SKM-1 treated with dmso at 0.1 percent for 144 hours (cell line): ENCODE results near the gene FARSB.
"Not testable (repeated sequence)": the region's sequence is repeated elsewhere in the genome, so short reads cannot be mapped to it uniquely, and the experiment has no call there.

Source experiments
- DNase-seq: peaks from one replicate; lab custom pipeline; 2025; ENCODE audit not compliant: unreplicated experiment; lab: John Stamatoyannopoulos, UW

FARSB gene

GRCh38 chr2:222609381-222609780 lies 46.5 kb downstream of the FARSB start:
- DNase-seq = no peak

GRCh38 chr2:222608081-222608480 lies 47.8 kb downstream of the FARSB start:
- DNase-seq = no peak

GRCh38 chr2:222606306-222606705 lies 49.6 kb downstream of the FARSB start:
- DNase-seq = no peak

DNA sequence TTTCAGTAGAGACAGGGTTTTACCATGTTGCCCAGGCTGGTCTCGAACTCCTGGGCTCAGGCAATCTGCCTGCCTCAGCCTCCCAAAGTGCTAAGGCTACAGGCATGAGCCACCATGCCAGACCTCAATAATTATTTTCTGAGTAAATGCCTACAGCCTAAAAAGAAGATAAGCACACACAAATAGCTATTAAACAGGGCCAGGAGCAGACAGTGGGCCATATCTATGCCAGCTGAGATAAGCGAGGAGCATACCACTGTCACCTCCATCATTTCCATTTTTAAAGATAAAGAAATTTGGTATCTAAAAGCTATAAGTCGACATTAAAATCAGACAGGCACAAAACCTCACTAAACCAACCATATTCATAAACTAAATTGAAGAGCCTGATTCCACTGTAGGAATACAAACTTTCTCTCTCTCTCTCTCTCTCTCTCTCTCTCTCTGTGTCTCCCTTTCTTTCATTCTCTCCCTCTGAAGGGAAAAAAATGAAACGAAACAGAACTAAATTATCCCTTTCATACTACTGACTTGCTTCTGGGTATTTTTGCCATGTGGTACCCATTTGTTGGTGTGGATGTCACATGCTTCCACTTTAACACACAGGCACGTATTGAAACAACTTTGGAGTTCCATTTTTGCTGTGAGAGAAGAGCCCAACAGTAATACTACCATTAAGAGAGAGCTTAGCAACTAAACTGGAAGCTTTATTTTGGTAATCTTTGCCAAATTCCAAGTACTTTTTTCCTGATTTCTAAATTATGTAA lies 51.0 kb downstream of the FARSB start:
- no peak for DNase-seq

- DNase-seq = no peak
These were observed 52.4 kb downstream of the FARSB start for GRCh38 chr2:222603501-222603900.

DNA sequence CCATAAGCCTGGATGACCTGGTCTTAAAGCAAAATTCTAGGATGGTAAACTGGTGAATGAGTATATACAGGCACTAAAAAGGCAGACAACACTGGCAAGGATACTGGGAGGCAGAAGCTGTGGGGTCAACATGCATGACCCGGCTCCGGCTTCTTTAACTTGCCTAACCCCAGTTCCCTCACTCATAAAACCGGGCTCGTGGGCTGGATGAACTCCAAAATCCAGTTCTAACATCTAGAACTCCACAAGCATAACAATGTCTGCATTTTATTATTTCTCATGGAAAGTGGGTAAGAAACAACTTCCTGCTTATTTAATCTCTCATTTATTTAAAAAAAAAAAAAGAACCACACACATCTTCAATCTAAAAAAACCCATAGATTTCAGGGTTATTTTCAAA lies 57.3 kb downstream of the FARSB start:
- DNase-seq = no peak

DNA sequence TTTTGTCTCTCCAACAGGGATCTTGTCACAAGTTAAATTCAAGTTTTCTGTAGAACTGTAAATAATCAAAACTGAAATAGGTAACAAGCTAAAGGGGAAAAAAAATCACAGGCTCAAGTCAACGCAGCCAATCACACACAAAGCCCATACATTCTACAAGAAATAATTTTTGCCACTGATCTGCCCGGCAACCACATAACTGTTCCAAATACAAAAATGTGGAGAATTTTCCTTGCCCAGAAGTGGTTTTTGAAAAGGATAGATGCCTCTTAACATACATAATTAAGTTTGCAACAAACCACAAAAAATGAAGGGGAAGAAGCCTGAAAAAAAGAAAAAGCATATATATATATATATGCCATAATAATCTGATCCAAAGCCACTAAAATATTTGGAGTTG lies 60.3 kb downstream of the FARSB start:
- no peak for DNase-seq

DNA sequence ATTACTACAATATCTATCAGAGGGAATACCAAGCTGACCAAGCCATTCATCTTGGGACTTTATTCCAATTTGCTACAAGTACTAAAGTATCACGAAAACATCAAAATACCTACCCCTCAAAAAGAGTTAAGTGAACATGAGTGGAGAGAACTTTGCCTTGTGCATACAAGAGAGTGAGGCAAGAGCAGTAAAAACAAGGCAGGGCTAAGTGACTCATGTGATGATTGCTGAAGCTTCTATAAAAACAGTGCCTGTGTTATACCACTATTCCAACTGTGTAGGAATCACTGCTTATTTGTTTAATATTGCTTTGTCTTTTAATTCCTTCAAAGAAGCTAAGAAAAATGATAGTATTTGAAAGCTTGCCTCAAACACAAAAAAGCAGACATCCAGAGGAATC lies 61.2 kb downstream of the FARSB start:
- DNase-seq = no peak

DNA sequence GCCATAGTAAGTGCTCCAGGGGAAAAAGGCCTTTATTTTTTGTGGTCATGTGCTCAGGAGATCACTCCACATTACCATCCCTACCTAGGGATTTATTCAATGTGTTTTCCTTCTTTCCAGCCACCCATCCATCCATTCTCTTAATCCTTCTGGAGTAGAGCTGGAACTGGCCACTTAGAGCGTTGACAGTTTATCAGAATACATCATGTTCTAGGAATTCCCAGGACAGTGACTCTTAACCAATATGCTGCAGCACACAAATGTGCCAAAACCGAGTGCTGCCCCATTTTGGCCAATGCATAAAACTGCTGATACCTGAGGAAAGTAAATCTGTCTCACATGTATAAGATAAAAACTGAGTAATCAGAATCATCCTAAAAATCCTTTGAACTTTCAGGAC lies 63.7 kb downstream of the FARSB start:
- DNase-seq = no peak

GRCh38 chr2:222591661-222592060 lies 64.2 kb downstream of the FARSB start:
- no peak for DNase-seq

DNA sequence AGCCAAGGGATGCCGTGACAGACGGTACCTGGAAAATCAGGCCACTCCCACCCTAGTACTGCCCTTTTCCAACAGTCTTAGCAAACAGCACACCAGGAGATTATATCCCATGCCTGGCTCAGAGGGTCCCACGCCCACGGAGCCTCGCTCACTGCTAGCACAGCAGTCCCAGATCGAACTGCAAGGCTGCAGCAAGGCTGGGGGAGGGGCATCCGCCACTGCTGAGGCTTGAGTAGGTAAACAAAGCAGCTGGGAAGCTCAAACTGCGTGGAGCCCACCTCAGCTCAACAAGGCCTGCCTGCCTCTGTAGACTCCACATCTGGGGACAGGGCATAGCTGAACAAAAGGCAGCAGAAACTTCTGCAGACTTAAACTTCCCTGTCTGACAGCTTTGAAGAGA lies 71.3 kb downstream of the FARSB start:
- not testable (repeated sequence) for DNase-seq

- DNase-seq = no peak
These were observed 73.0 kb downstream of the FARSB start for GRCh38 chr2:222582928-222583327.

DNA sequence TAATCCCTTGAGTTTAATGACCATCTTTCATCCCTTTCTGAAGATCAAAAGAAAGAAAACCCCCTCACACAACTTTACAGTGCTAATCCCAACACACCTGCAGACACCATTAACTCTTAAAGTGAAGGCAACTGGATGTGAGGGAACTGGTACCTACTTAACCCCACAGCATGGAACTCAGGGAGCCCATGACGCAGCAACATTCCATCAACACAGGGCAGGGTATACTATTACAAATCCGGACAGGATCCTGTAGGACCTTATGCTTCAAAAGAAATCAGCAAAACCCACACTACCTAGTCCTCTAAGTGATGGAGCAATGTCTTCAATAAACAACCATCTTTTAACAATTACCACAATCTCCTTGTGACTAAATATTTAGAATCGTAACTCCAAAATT lies 78.6 kb downstream of the FARSB start:
- DNase-seq = no peak

GRCh38 chr2:222576171-222577081 lies 79.5 kb downstream of the FARSB start:
- DNase-seq = no peak

DNA sequence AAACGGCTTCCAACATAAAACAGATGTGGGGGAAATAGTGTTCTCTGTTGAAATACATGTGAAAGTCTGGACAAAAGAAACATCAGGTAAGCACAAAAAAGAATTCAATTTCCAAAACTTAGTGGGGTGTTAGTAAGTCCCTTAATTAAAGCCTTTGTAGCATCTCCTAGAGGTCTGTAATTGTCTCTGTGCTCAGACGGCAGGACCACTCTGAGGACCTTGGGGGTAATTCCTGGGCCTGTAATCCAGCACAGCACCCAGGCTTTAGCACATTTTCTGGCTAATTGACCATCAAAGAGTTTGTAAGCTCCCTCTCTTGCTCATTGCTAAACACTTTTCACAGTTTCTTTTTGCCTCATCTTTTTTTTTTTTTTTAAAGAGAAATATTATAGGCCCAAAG lies 80.3 kb downstream of the FARSB start:
- DNase-seq = no peak

DNA sequence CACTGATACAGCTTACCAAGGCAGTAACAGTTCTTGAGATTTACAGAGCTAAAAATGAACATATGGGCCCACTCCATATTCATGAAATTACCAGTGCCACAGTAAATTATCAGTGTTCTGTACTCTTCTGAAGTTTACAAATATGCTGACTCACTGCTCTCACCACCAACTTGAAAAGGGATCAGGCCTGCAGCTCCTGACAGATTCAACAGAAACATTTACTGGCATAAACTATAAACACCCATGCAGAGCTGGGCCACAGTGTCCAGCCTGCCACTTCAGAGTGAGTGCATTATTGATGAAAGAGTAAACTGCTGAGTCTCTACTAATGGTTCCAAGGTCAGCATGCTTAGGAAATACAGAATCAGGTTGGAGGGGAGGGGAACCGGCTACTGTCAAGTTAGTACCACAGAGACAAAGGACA lies 83.1 kb downstream of the FARSB start:
- no peak for DNase-seq

GRCh38 chr2:222572264-222572721 lies 83.6 kb downstream of the FARSB start:
- DNase-seq = no peak

- DNase-seq = no peak
These were observed 86.1 kb downstream of the FARSB start for GRCh38 chr2:222569826-222570225.

DNA sequence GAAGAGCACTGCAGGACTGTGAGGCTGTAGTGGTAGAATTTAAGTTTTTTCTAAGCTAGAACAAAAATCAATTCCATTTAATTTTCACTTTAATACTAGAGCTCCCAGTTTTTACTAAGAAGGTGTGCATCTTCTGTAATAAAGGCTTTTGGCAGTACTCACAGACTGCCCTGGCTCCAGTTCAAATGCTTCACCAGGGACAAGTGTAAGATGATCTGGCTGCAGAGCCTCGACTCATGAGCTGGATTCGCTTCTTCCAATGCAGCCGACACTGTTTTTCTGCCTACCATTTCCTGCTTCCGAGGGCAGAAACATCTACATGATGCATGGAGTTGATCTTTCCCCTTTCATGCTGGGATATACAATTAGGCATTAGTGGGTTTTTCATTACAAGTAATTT lies 87.0 kb downstream of the FARSB start:
- DNase-seq = no peak

DNA sequence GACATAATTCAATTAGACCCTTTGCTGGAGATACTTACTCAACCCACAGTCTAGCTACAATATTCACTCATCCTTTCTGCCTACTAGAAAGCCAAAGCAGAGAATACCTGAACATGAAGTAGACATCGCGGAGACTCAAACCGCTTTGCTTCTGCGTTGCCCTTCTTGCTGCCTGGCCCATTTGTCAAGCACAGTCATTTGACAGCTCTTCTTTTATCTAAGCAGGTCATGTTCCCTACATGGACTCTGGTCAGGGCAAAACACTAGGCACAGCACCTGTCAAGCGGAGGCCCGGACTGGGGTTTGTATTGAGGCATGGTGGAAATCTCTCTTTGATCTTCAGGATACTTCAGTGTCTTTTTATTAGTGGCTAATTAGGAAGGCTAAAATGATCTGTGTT lies 89.7 kb downstream of the FARSB start:
- no peak for DNase-seq

DNA sequence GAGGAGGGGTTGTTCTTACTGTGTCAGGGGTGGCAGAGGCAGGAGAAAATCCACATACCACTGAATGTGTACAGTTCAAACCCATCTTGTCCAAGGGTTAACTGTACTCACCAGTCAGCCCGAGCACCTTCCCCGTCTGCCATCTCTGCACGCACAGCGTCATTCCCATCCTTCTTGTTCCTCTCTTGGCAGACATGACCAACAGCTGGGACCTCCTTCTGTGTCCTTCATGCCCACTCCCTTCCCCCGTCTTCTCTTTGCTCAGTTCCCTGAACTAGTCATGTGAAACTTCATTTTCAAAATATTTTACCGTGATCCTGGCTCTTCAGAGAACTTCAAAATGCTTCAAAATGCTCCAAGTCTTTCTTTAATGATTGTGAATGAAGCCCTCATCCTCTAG lies 92.0 kb downstream of the FARSB start:
- DNase-seq = no peak

DNA sequence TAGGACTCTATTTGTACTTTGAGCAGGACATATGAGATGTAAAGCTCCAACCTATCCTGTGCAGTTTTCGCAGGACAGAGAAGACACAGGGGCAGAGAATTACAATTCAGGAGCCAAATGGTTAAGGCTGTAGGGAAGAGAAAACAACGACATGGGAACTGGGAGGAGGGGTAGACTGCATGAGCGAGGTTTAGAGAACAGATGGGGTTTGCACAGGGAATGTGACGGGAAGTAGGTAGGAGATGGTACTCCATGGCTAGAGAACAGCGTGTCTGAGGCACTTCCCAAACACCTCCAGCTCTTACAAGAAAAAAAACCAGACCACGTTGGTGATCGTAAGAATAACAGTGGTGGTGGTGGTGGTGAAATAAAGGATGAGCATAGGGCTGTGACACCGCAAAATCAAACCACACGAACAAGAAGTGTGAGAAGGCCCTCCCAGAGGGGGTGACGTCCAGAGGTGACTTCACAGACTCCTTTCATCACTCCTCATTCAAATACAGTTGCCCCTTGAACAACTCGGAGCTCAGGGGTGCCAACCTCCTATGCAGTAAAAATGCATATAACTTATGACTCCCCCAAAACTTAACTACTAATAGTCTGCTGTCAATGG lies 92.7 kb downstream of the FARSB start:
- no peak for DNase-seq
